Measurements from ENCODE around the gene MBD3.

DNA sequence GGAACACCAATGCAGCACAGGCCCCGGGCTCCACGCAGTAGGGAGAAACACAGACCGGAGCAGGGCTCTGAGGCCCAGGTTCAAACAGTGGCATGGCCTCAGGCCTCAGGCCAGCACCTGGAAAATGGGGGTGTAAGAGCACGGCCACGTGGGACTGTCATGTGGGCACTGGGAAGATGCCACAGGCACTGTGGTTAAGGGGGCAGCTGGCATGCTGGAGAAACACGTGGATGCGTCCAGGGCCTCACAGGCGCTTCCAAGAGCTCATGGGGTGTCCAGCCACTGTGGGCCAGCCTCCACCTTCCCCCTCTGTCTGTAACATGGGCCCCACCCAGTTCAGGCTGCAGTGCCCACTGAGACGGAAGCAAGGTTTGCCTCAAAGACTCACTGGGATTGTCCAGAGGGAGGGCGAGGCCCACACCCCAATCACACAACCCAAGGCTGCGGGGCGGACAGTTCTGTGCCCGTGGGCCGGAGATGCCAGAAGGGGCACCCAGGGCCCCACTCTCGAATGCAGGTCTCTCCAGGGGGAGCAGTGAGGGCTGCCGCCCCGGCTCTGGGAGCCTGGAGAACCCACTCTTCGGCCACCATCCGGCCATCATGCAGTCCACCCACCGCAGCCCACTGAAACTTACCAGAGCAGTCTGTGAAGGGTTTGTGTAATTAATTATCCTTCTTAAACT is 6.3 kb upstream of the MBD3 start:
- TF ChIP-seq EZH2 (IDR thresholded peaks at IDR 0.05; ENCODE audit: insufficient read depth, poor library complexity, severe bottlenecking) (no peak), EZH2phosphoT487 (IDR thresholded peaks at IDR 0.05; ENCODE audit: insufficient read depth, low read depth) (no peak)

Data from GM23248 (cell line).